Natural killer cell (primary cell): ENCODE data around the gene BHLHE40. TPM values are rescaled to one million over a fixed set of nuclear protein-coding genes. Genes with fewer than 3 reads are reported as not detected.
A peak's percentile ranks its signal among the peaks of the same experiment; 100 is the strongest.

Experiments
- ATAC-seq, 3 donors: fragments of 150-1000 bp in 2 of 3; fragments of 200-7000 bp in 1 of 3; cut with Tn5 transposase; 1 replicate in 1 of 3; 2 replicates in 2 of 3; pipeline ENCODE4 v1.10.0; 2021; ENCODE audit warnings: mild to moderate bottlenecking in 2 of 3, moderate library complexity in 2 of 3
- DNase-seq, 2 donors: peaks; one replicate each; pipeline versions ENCODE4 v3.0.0 to v3.0.0-alpha.2; 2013 to 2021; ENCODE audit warnings: mixed read lengths in 1 of 2
- H3K27ac ChIP-seq: one replicate; pipeline ENCODE4 v1.5.1; 2013; ENCODE audit warnings: mild to moderate bottlenecking, low read length
- H3K27me3 ChIP-seq: one replicate; pipeline ENCODE4 v1.6.1; 2013; ENCODE audit warnings: low read length; ENCODE audit not compliant: control insufficient read depth, insufficient read depth
- H3K36me3 ChIP-seq: one replicate; pipeline ENCODE4 v1.6.1; 2013; ENCODE audit warnings: low read length; ENCODE audit not compliant: control insufficient read depth, insufficient read depth
- H3K4me1 ChIP-seq: one replicate; pipeline ENCODE4 v1.6.1; 2013; ENCODE audit warnings: low read length; ENCODE audit not compliant: control insufficient read depth, insufficient read depth
- H3K4me3 ChIP-seq: one replicate; pipeline ENCODE4 v1.5.1; 2013; ENCODE audit warnings: low read length
- H3K9me3 ChIP-seq: one replicate; pipeline ENCODE4 v1.6.1; 2013; ENCODE audit warnings: low read length; ENCODE audit not compliant: control insufficient read depth, insufficient read depth
- H3K27ac Mint-ChIP-seq, 2 donors: one replicate each; pipeline ENCODE4 v1.8.0; 2022; ENCODE audit warnings: mild to moderate bottlenecking in 2 of 2, mixed read lengths in 2 of 2, moderate library complexity in 1 of 2
- H3K27me3 Mint-ChIP-seq, 2 donors: one replicate each; pipeline ENCODE4 v1.8.0; 2022; ENCODE audit warnings: low read depth in 2 of 2, mixed read lengths in 2 of 2
- H3K36me3 Mint-ChIP-seq: one replicate; pipeline ENCODE4 v1.8.0; 2022; ENCODE audit warnings: mixed read lengths
- H3K4me1 Mint-ChIP-seq, 2 donors: one replicate each; pipeline ENCODE4 v1.8.0; 2022; ENCODE audit warnings: mixed read lengths in 2 of 2
- H3K4me3 Mint-ChIP-seq: one replicate; pipeline ENCODE4 v1.8.0; 2022; ENCODE audit warnings: mild to moderate bottlenecking, moderate library complexity, mixed read lengths
- H3K9me3 Mint-ChIP-seq, 2 donors: one replicate each; pipeline ENCODE4 v1.8.0; 2022; ENCODE audit warnings: mixed read lengths in 2 of 2
- CTCF ChIP-seq: fragments of 200-600 bp; IDR thresholded peaks from one replicate; pipeline ENCODE4 v1.8.0; 2022; ENCODE audit warnings: antibody characterized with exemption
- WGBS: methylation state at CpG from one replicate; pipeline ENCODE4 v1.1.7; 2013; ENCODE audit warnings: missing lambda C conversion rate; ENCODE audit not compliant: insufficient coverage; 5-methylcytosine and 5-hydroxymethylcytosine counted together
- intact Hi-C: fragments of 100-400 bp; cut with micrococcal nuclease; formaldehyde crosslinking; loops from one replicate; pipeline ENCODE4 v1.14.2; 2022
- total RNA-seq, 4 donors: library from RNA; stranded (reverse); fragments of 120-200 nt in 1 of 4; gene quantifications; one replicate each; pipeline versions ENCODE4 v1.2.3 to v1.2.4, GENCODE V29; 2013 to 2022

Gene BHLHE40
- total RNA-seq, 3 donors from 2014 or later (not counting 1 experiment from before 2014, with no cell fraction given), result 512 to 725 (median 719) TPM

DNA sequence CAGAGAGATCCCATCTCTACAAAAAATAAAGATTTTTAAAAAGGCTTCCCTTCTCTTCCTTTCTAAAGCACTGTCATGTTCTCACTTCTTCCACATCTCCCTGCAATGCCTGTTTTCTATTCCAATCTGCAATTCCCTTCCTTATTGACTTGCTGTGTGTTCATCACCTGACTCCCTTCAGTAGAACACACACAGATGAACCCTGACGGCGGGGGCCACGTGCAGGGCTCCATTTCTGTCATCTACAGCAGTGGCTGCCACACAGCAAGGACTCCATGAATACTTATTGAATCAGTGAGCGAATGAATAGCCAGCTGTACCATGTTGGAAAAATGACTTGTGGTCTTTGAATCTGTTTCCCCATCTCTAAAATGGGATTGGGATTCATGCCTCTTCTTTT, 26.1 kb downstream of the BHLHE40 start:
- H3K27ac Mint-ChIP-seq, result peak overlapping the region; percentile 93 to 96
- DNase-seq (no peak), ATAC-seq (no peak)
- WGBS, result 64% methylated on average over 4 of the region's 4 CpGs
- Histone ChIP-seq H3K4me3 (no peak overlapping the region), H3K27me3 (no peaks in the 10 kb centered on the region), H3K4me1 (peaks cover 66% of the 10 kb centered on the region), H3K27ac (no peak overlapping the region), H3K36me3 (no peaks in the 10 kb centered on the region), H3K9me3 (no peaks in the 10 kb centered on the region)
- no peaks in the 10 kb centered on the region for H3K36me3 Mint-ChIP-seq
- no peaks in the 10 kb centered on the region for H3K27me3 Mint-ChIP-seq
- no peak overlapping the region for H3K4me3 Mint-ChIP-seq
- H3K9me3 Mint-ChIP-seq, result no peaks in the 10 kb centered on the region
- intact Hi-C loops, result no loop called here
- H3K4me1 Mint-ChIP-seq, result peaks cover 33 to 39% of the 10 kb centered on the region in 2 donors
- no peak for TF ChIP-seq CTCF

DNA sequence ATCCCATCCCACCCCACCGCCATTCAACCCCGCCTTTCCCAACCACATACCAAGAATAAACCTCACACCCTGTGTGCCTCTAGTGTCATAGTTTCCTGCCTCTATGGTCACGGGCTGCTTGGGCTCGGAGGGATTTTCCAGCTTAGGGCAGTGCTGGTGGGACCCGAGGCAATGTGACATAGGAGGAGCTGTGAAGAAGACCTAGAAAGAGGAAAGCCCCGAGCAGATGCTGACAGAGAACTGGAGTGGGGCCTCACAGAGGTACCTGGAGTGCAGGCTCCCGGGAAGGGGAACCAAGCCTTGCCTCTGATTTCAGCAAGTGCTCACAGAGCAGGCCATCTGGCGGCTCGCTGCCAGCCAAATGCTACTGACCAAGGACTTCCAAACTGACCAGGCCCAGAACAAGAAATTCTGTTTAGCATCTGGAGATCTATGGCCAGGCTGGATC, 27.5 kb downstream of the BHLHE40 start:
- Mint-ChIP-seq H3K9me3 (no peaks in the 10 kb centered on the region), H3K4me1 (peaks cover 43 to 49% of the 10 kb centered on the region in 2 donors), H3K4me3 (peak overlapping the region; percentile 3), H3K27ac (peak overlapping the region; percentile 93 to 96), H3K36me3 (no peaks in the 10 kb centered on the region), H3K27me3 (no peaks in the 10 kb centered on the region)
- H3K4me1 ChIP-seq, result peaks cover 77% of the 10 kb centered on the region
- TF ChIP-seq CTCF, result no peak
- no peak overlapping the region for H3K4me3 ChIP-seq
- ATAC-seq, result peak; percentile 80 to 89 (median 82)
- WGBS, result 4% methylated on average over 9 of the region's 9 CpGs
- intact Hi-C loops, result loop anchor here (1.0 kb wide), 3 partner anchors 20 to 29 kb away; no protein-coding TSS in a partner anchor
- H3K36me3 ChIP-seq, result no peaks in the 10 kb centered on the region
- H3K9me3 ChIP-seq, result no peaks in the 10 kb centered on the region
- DNase-seq, result peak; percentile 79 to 93
- no peaks in the 10 kb centered on the region for H3K27me3 ChIP-seq
- H3K27ac ChIP-seq, result peak overlapping the region; percentile 75

- no peaks in the 10 kb centered on the region for H3K36me3 Mint-ChIP-seq
- Histone ChIP-seq H3K4me1 (peaks cover 79% of the 10 kb centered on the region), H3K9me3 (no peaks in the 10 kb centered on the region), H3K27ac (peak overlapping the region; percentile 75), H3K4me3 (no peak overlapping the region), H3K36me3 (no peaks in the 10 kb centered on the region), H3K27me3 (no peaks in the 10 kb centered on the region)
- ATAC-seq (no peak), DNase-seq (no peak)
- no peaks in the 10 kb centered on the region for H3K9me3 Mint-ChIP-seq
- H3K4me3 Mint-ChIP-seq, result no peak overlapping the region
- H3K4me1 Mint-ChIP-seq, result peaks cover 42 to 48% of the 10 kb centered on the region in 2 donors
- no peak for TF ChIP-seq CTCF
- peak overlapping the region; percentile 93 to 96 for H3K27ac Mint-ChIP-seq
- intact Hi-C loops, result no loop called here
- no peaks in the 10 kb centered on the region for H3K27me3 Mint-ChIP-seq
- WGBS, result 77% methylated on average over 6 of the region's 6 CpGs
Measured at GRCh38 chr3:5007873-5008272, 28.6 kb downstream of the BHLHE40 start.

DNA sequence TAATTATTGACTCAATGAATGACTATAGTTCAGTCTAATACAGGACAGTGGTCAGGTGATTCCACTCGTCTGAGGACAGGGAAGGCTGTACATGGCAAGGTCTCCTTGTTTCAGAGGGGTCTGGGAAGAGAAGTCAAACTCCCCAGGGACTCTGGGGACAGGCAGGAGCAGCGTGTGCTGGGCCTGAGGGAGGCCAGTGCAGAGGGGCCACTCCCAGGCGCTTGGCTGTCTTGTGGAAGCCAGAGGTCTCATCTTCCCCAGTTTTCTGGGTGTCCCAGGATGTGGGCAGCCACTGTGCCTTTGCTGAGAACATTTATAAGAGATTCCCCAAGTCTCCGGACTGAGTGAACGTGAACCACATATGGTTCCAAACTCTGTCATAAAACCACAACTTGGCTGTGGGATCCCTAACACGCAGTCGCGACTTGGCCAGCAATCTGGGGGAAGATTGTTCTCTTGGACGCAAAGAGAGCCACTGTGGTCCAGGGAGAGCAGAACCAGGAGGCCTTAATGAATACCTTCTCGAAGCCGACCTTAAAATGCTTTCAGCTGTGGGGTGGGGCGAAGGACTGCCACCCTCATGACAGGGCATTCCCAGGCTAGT, 30.4 kb downstream of the BHLHE40 start:
- H3K27ac Mint-ChIP-seq, result no peak overlapping the region
- H3K9me3 Mint-ChIP-seq, result no peaks in the 10 kb centered on the region
- intact Hi-C loops, result no loop called here
- H3K4me1 Mint-ChIP-seq, result peaks cover 46 to 62% of the 10 kb centered on the region in 2 donors
- H3K27me3 Mint-ChIP-seq, result no peaks in the 10 kb centered on the region
- Histone ChIP-seq H3K36me3 (no peaks in the 10 kb centered on the region), H3K27me3 (no peaks in the 10 kb centered on the region), H3K4me3 (no peak overlapping the region), H3K27ac (no peak overlapping the region), H3K4me1 (peaks cover 91% of the 10 kb centered on the region), H3K9me3 (no peaks in the 10 kb centered on the region)
- DNase-seq (no peak), ATAC-seq (no peak)
- TF ChIP-seq CTCF, result no peak
- H3K4me3 Mint-ChIP-seq, result no peak overlapping the region
- whole genome bisulfite sequencing, result 75% methylated on average over 11 of the region's 12 CpGs
- H3K36me3 Mint-ChIP-seq, result no peaks in the 10 kb centered on the region
